ENCODE data around the gene LSAMP.

- TF ChIP-seq POLR2A (IDR thresholded peaks at IDR 0.05; ENCODE audit: low read length) (no peak), CEBPB (IDR thresholded peaks at IDR 0.05) (no peak), HDAC2 (IDR thresholded peaks at IDR 0.05) (no peak), EP300 (IDR thresholded peaks at IDR 0.05) (no peak), JUN (IDR thresholded peaks at IDR 0.05) (no peak), E2F6 (IDR thresholded peaks at IDR 0.05; ENCODE audit: borderline replicate concordance, low read depth) (no peak), USF2 (IDR thresholded peaks at IDR 0.05) (no peak), KDM1A (IDR thresholded peaks at IDR 0.05; ENCODE audit: low read depth) (no peak), REST (IDR thresholded peaks at IDR 0.05) (no peak), MYC (IDR thresholded peaks at IDR 0.05; ENCODE audit: borderline replicate concordance, low read length) (no peak), CHD2 (IDR thresholded peaks at IDR 0.05; ENCODE audit: low read length, partially characterized antibody) (no peak)
- TF ChIP-seq, protein P1, sequence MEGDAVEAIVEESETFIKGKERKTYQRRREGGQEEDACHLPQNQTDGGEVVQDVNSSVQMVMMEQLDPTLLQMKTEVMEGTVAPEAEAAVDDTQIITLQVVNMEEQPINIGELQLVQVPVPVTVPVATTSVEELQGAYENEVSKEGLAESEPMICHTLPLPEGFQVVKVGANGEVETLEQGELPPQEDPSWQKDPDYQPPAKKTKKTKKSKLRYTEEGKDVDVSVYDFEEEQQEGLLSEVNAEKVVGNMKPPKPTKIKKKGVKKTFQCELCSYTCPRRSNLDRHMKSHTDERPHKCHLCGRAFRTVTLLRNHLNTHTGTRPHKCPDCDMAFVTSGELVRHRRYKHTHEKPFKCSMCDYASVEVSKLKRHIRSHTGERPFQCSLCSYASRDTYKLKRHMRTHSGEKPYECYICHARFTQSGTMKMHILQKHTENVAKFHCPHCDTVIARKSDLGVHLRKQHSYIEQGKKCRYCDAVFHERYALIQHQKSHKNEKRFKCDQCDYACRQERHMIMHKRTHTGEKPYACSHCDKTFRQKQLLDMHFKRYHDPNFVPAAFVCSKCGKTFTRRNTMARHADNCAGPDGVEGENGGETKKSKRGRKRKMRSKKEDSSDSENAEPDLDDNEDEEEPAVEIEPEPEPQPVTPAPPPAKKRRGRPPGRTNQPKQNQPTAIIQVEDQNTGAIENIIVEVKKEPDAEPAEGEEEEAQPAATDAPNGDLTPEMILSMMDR (IDR thresholded peaks at IDR 0.05), result no peak
- TF ChIP-seq, protein P2, sequence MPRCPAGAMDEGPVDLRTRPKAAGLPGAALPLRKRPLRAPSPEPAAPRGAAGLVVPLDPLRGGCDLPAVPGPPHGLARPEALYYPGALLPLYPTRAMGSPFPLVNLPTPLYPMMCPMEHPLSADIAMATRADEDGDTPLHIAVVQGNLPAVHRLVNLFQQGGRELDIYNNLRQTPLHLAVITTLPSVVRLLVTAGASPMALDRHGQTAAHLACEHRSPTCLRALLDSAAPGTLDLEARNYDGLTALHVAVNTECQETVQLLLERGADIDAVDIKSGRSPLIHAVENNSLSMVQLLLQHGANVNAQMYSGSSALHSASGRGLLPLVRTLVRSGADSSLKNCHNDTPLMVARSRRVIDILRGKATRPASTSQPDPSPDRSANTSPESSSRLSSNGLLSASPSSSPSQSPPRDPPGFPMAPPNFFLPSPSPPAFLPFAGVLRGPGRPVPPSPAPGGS (IDR thresholded peaks at IDR 0.05), result no peak
These were observed 211.5 kb downstream of the LSAMP start for GRCh38 chr3:116233711-116234357.
